ENCODE results near the gene GPR68.

Gene GPR68

DNA sequence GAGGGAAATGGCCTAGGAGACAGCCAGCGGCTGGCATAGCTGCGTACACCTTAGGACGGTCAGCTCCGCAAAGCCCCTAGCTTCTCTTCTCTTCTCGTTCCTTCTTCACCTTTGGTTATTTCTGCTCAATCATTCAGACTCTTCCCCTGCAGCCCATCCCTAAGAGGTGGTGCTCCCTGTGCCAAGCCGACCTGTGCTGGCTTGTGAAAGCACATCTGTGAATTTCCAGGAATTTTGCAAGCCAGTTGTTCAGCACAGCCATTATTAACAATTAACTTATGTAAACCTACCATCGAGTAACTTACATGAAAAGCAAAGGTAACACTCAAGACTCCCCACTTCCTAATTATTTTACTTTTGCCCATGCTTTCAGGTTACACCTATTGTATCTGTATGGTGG lies 20.9 kb upstream of the GPR68 start:
- TF ChIP-seq ZNF274 (IDR thresholded peaks at IDR 0.05; ENCODE audit: low read depth, low read length): no peak
- no peak for TF ChIP-seq SUZ12 (IDR thresholded peaks at IDR 0.05; ENCODE audit: extremely low read depth, insufficient read depth, insufficient read length)
- no peak for TF ChIP-seq YY1 (IDR thresholded peaks at IDR 0.05; ENCODE audit: insufficient read depth, insufficient read length)
- no peak overlapping the region for H3K4me3 ChIP-seq (ENCODE audit: insufficient read length, low read depth)
- no peak for DNase-seq (ENCODE audit: low read depth, low spot score)
- no peak overlapping the region for H3K9ac ChIP-seq (ENCODE audit: insufficient read length, low read depth)
- peaks cover 2% of the 10 kb centered on the region for H3K4me1 ChIP-seq (ENCODE audit: insufficient read depth, insufficient read length)
- H3K9me3 ChIP-seq (ENCODE audit: insufficient read depth, low read length): no peaks in the 10 kb centered on the region
- H3K36me3 ChIP-seq (ENCODE audit: insufficient read depth, insufficient read length, low read length): no peaks in the 10 kb centered on the region
- peaks cover 32% of the 10 kb centered on the region for H3K27me3 ChIP-seq (ENCODE audit: insufficient read depth, insufficient read length)

- no peak for DNase-seq (ENCODE audit: low read depth, low spot score)
- H3K4me3 ChIP-seq (ENCODE audit: insufficient read length, low read depth): peak overlapping the region; percentile 43
- H3K4me1 ChIP-seq (ENCODE audit: insufficient read depth, insufficient read length): peaks cover 2% of the 10 kb centered on the region
- H3K9ac ChIP-seq (ENCODE audit: insufficient read length, low read depth): peak overlapping the region; percentile 61
- TF ChIP-seq YY1 (IDR thresholded peaks at IDR 0.05; ENCODE audit: insufficient read depth, insufficient read length) (no peak), SUZ12 (IDR thresholded peaks at IDR 0.05; ENCODE audit: extremely low read depth, insufficient read depth, insufficient read length) (no peak), ZNF274 (IDR thresholded peaks at IDR 0.05; ENCODE audit: low read depth, low read length) (no peak)
- peaks cover 32% of the 10 kb centered on the region for H3K27me3 ChIP-seq (ENCODE audit: insufficient read depth, insufficient read length)
- no peaks in the 10 kb centered on the region for H3K9me3 ChIP-seq (ENCODE audit: insufficient read depth, low read length)
- H3K36me3 ChIP-seq (ENCODE audit: insufficient read depth, insufficient read length, low read length): no peaks in the 10 kb centered on the region
Measured at GRCh38 chr14:91264151-91265150, 19.9 kb upstream of the GPR68 start.

- H3K4me3 ChIP-seq (ENCODE audit: insufficient read length, low read depth): no peak overlapping the region
- H3K4me1 ChIP-seq (ENCODE audit: insufficient read depth, insufficient read length): peaks cover 2% of the 10 kb centered on the region
- no peak overlapping the region for H3K9ac ChIP-seq (ENCODE audit: insufficient read length, low read depth)
- peaks cover 32% of the 10 kb centered on the region for H3K27me3 ChIP-seq (ENCODE audit: insufficient read depth, insufficient read length)
- TF ChIP-seq SUZ12 (IDR thresholded peaks at IDR 0.05; ENCODE audit: extremely low read depth, insufficient read depth, insufficient read length) (no peak), ZNF274 (IDR thresholded peaks at IDR 0.05; ENCODE audit: low read depth, low read length) (no peak), YY1 (IDR thresholded peaks at IDR 0.05; ENCODE audit: insufficient read depth, insufficient read length) (no peak)
- H3K9me3 ChIP-seq (ENCODE audit: insufficient read depth, low read length): no peaks in the 10 kb centered on the region
- H3K36me3 ChIP-seq (ENCODE audit: insufficient read depth, insufficient read length, low read length): no peaks in the 10 kb centered on the region
- no peak for DNase-seq (ENCODE audit: low read depth, low spot score)
Measured at GRCh38 chr14:91263329-91263728, 18.8 kb upstream of the GPR68 start.

DNA sequence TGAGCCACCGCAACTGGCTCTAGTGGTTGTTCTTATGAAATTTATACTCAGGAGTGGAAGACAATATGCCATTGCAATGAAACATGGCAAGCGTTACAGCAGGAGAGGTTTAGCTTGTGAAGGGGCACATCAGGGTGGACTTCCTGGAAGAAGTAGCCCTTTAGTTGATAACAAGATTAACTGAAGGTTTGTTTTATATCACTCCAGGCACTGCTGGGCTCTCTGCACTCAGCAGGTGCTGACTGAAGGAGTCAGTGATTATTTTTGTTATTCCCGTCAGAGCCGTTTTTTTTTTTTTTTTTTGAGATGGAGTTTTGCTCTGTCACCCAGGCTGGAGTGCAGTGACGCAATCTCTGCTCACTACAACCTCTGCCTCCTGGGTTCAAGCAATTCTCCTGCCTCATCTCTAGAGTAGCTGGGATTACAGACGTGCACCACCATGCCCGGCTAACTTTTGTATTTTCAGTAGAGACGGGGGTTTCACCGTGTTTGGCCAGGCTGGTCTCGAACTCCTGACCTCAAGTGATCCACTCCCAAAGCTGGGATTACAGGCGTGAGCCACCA lies 17.6 kb upstream of the GPR68 start:
- no peaks in the 10 kb centered on the region for H3K36me3 ChIP-seq (ENCODE audit: insufficient read depth, insufficient read length, low read length)
- peaks cover 32% of the 10 kb centered on the region for H3K27me3 ChIP-seq (ENCODE audit: insufficient read depth, insufficient read length)
- TF ChIP-seq SUZ12 (IDR thresholded peaks at IDR 0.05; ENCODE audit: extremely low read depth, insufficient read depth, insufficient read length) (no peak), ZNF274 (IDR thresholded peaks at IDR 0.05; ENCODE audit: low read depth, low read length) (no peak), YY1 (IDR thresholded peaks at IDR 0.05; ENCODE audit: insufficient read depth, insufficient read length) (no peak)
- no peaks in the 10 kb centered on the region for H3K9me3 ChIP-seq (ENCODE audit: insufficient read depth, low read length)
- DNase-seq (ENCODE audit: low read depth, low spot score): no peak
- H3K4me1 ChIP-seq (ENCODE audit: insufficient read depth, insufficient read length): peaks cover 4% of the 10 kb centered on the region
- H3K4me3 ChIP-seq (ENCODE audit: insufficient read length, low read depth): no peak overlapping the region
- no peak overlapping the region for H3K9ac ChIP-seq (ENCODE audit: insufficient read length, low read depth)

DNA sequence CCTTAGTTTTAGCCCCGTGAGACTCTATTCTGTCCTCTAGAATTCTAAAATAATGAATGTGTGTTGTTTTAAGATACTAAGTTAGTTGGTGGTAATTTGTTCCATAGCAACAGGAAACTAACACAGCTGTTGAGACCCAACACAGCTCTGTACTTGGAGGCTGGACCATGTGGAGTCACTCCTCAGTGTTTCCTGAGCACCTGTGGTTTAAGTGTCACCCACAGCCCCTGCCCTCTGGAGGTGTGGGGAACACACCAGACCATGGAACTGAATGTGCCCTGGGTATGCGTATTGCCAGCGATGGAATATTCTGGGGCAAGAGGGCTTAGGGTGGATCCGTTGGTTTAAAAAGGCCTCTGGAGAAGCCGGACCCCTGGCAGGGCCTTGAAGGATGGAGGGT lies 16.6 kb upstream of the GPR68 start:
- no peaks in the 10 kb centered on the region for H3K36me3 ChIP-seq (ENCODE audit: insufficient read depth, insufficient read length, low read length)
- TF ChIP-seq YY1 (IDR thresholded peaks at IDR 0.05; ENCODE audit: insufficient read depth, insufficient read length): no peak
- no peak for TF ChIP-seq SUZ12 (IDR thresholded peaks at IDR 0.05; ENCODE audit: extremely low read depth, insufficient read depth, insufficient read length)
- no peak for TF ChIP-seq ZNF274 (IDR thresholded peaks at IDR 0.05; ENCODE audit: low read depth, low read length)
- H3K9ac ChIP-seq (ENCODE audit: insufficient read length, low read depth): no peak overlapping the region
- H3K4me3 ChIP-seq (ENCODE audit: insufficient read length, low read depth): no peak overlapping the region
- peaks cover 4% of the 10 kb centered on the region for H3K4me1 ChIP-seq (ENCODE audit: insufficient read depth, insufficient read length)
- H3K27me3 ChIP-seq (ENCODE audit: insufficient read depth, insufficient read length): peaks cover 32% of the 10 kb centered on the region
- H3K9me3 ChIP-seq (ENCODE audit: insufficient read depth, low read length): no peaks in the 10 kb centered on the region
- DNase-seq (ENCODE audit: low read depth, low spot score): no peak

DNA sequence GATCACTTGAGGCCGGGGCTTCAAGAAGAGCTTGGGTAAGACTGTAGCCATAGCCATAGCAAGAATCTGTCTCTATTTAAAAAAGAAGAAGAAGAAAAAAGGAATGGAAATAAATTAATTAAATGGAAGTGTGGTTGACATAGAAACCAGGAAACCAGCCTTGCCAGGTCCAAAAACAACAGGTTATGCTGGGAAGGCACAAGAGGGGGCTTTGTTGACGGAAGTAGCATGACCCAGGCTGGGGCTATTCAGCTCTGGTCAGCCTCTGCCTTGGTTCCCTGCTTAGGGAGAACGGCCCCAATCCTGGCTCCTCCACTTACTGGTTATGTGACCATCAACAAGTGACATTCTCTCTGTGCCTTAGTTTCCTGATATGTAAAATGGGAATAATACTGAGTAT lies 14.4 kb upstream of the GPR68 start:
- no peak for DNase-seq (ENCODE audit: low read depth, low spot score)
- Histone ChIP-seq H3K36me3 (ENCODE audit: insufficient read depth, insufficient read length, low read length) (no peaks in the 10 kb centered on the region), H3K4me1 (ENCODE audit: insufficient read depth, insufficient read length) (peaks cover 7% of the 10 kb centered on the region), H3K27me3 (ENCODE audit: insufficient read depth, insufficient read length) (peaks cover 21% of the 10 kb centered on the region), H3K9me3 (ENCODE audit: insufficient read depth, low read length) (no peaks in the 10 kb centered on the region), H3K9ac (ENCODE audit: insufficient read length, low read depth) (no peak overlapping the region), H3K4me3 (ENCODE audit: insufficient read length, low read depth) (no peak overlapping the region)
- no peak for TF ChIP-seq SUZ12 (IDR thresholded peaks at IDR 0.05; ENCODE audit: extremely low read depth, insufficient read depth, insufficient read length)
- no peak for TF ChIP-seq ZNF274 (IDR thresholded peaks at IDR 0.05; ENCODE audit: low read depth, low read length)
- TF ChIP-seq YY1 (IDR thresholded peaks at IDR 0.05; ENCODE audit: insufficient read depth, insufficient read length): no peak

DNA sequence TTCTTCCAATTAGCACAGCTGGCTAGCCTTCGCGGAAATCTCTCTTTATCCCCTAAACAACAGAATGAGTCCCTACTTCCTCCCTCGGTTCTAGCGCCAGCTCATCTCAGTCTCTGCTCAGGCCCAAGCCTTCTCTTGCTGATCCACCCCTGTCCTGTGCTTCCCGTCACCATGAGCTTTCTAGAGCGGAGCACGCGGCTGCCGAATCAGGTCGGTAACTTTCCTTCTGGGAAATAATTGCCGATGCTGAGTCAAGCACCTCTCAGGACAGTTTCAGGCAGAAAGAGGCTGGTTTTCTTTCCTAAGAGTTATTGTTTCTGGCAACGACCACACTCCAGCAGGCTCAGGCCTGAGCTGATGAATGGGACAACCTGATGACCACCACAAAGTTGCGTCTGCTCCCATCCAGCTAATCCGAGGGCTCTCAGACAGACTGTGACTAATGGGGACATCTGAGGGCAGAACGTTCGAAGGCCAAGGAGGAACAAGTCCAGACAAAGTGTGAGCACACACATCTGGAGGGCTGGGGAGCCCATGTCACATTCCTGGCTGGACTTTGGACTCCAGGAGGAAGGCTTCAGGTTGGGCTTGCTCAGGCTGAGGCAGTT lies 13.6 kb upstream of the GPR68 start:
- H3K9me3 ChIP-seq (ENCODE audit: insufficient read depth, low read length): no peaks in the 10 kb centered on the region
- no peaks in the 10 kb centered on the region for H3K36me3 ChIP-seq (ENCODE audit: insufficient read depth, insufficient read length, low read length)
- no peak for DNase-seq (ENCODE audit: low read depth, low spot score)
- TF ChIP-seq SUZ12 (IDR thresholded peaks at IDR 0.05; ENCODE audit: extremely low read depth, insufficient read depth, insufficient read length) (no peak), ZNF274 (IDR thresholded peaks at IDR 0.05; ENCODE audit: low read depth, low read length) (no peak), YY1 (IDR thresholded peaks at IDR 0.05; ENCODE audit: insufficient read depth, insufficient read length) (no peak)
- no peak overlapping the region for H3K9ac ChIP-seq (ENCODE audit: insufficient read length, low read depth)
- peaks cover 19% of the 10 kb centered on the region for H3K27me3 ChIP-seq (ENCODE audit: insufficient read depth, insufficient read length)
- peaks cover 9% of the 10 kb centered on the region for H3K4me1 ChIP-seq (ENCODE audit: insufficient read depth, insufficient read length)
- no peak overlapping the region for H3K4me3 ChIP-seq (ENCODE audit: insufficient read length, low read depth)
